H9 (cell line): ENCODE data around the gene DDA1. TPM values are rescaled to one million over a fixed set of nuclear protein-coding genes. Genes with fewer than 3 reads are reported as not detected.

Experiments used
- DNase-seq: peaks from one replicate; pipeline ENCODE4 v3.0.0-alpha.2; 2017
- H2AFZ ChIP-seq: one replicate; pipeline ENCODE4 v1.6.1; 2013; ENCODE audit warnings: mild to moderate bottlenecking, low read length, control low read depth, moderate library complexity
- H2AK5ac ChIP-seq: 2 replicates; pipeline ENCODE4 v1.6.1; 2013; ENCODE audit warnings: low read length, control low read depth, mixed read lengths; ENCODE audit not compliant: insufficient read length
- H2BK120ac ChIP-seq: one replicate; pipeline ENCODE4 v1.6.1; 2013; ENCODE audit warnings: low read depth, mild to moderate bottlenecking, low read length, control low read depth, inconsistent platforms; ENCODE audit not compliant: poor library complexity, severe bottlenecking
- H2BK12ac ChIP-seq: 2 replicates; pipeline ENCODE4 v1.6.1; 2013; ENCODE audit warnings: low read length, control low read depth, mixed read lengths, low read depth; ENCODE audit not compliant: insufficient read length
- H2BK15ac ChIP-seq: 2 replicates; pipeline ENCODE4 v1.6.1; 2013; ENCODE audit warnings: low read depth, low read length, control low read depth
- H2BK20ac ChIP-seq: one replicate; pipeline ENCODE4 v1.6.1; 2013; ENCODE audit warnings: low read depth, mild to moderate bottlenecking, low read length, control low read depth, inconsistent platforms; ENCODE audit not compliant: poor library complexity, severe bottlenecking
- H2BK5ac ChIP-seq: 2 replicates; pipeline ENCODE4 v1.6.1; 2013; ENCODE audit warnings: low read length, control low read depth, mixed read lengths; ENCODE audit not compliant: insufficient read length
- H3K14ac ChIP-seq: 2 replicates; pipeline ENCODE4 v1.6.1; 2013; ENCODE audit warnings: low read length, control low read depth; ENCODE audit not compliant: insufficient read depth
- H3K18ac ChIP-seq: 2 replicates; pipeline ENCODE4 v1.6.1; 2013; ENCODE audit warnings: low read depth, mild to moderate bottlenecking, mixed read lengths, low read length, control low read depth; ENCODE audit not compliant: insufficient read length
- H3K23ac ChIP-seq: 2 replicates; pipeline ENCODE4 v1.6.1; 2013; ENCODE audit warnings: low read length, control low read depth, mixed read lengths, low read depth; ENCODE audit not compliant: insufficient read length
- H3K23me2 ChIP-seq: 2 replicates; pipeline ENCODE4 v1.6.1; 2013; ENCODE audit warnings: low read depth, mild to moderate bottlenecking, mixed read lengths, low read length, control low read depth; ENCODE audit not compliant: insufficient read length, poor library complexity, severe bottlenecking
- H3K27ac ChIP-seq: 2 replicates; pipeline ENCODE4 v1.5.1; 2013; ENCODE audit warnings: low read length, control low read depth, mixed read lengths, low read depth; ENCODE audit not compliant: insufficient read length
- H3K27me3 ChIP-seq: 2 replicates; pipeline ENCODE4 v1.6.1; 2013; ENCODE audit warnings: low read length, control low read depth, inconsistent platforms; ENCODE audit not compliant: insufficient read depth
- H3K4ac ChIP-seq: 2 replicates; pipeline ENCODE4 v1.6.1; 2013; ENCODE audit warnings: low read depth, mild to moderate bottlenecking, control low read depth, inconsistent platforms, low read length, moderate library complexity
- H3K4me1 ChIP-seq: 2 replicates; pipeline ENCODE4 v1.6.1; 2013; ENCODE audit warnings: low read length, control low read depth, inconsistent platforms; ENCODE audit not compliant: insufficient read depth
- H3K4me2 ChIP-seq: 2 replicates; pipeline ENCODE4 v1.6.1; 2013; ENCODE audit warnings: low read length, control low read depth, mixed read lengths; ENCODE audit not compliant: insufficient read length, insufficient read depth
- H3K56ac ChIP-seq: 2 replicates; pipeline ENCODE4 v1.6.1; 2013; ENCODE audit warnings: low read depth, mild to moderate bottlenecking, mixed read lengths, low read length, control low read depth; ENCODE audit not compliant: insufficient read length
- H3K79me1 ChIP-seq: 2 replicates; pipeline ENCODE4 v1.6.1; 2013; ENCODE audit warnings: low read depth, mild to moderate bottlenecking, moderate library complexity, low read length, control low read depth, inconsistent platforms; ENCODE audit not compliant: insufficient read depth, poor library complexity, severe bottlenecking
- H3K79me2 ChIP-seq: 2 replicates; pipeline ENCODE4 v1.6.1; 2013; ENCODE audit warnings: low read length, control low read depth, inconsistent platforms; ENCODE audit not compliant: insufficient read depth
- H3K9ac ChIP-seq: 2 replicates; pipeline ENCODE4 v1.6.1; 2013; ENCODE audit warnings: low read length, control low read depth, mixed read lengths; ENCODE audit not compliant: insufficient read length; ENCODE audit errors: extremely low read depth
- H3K9me3 ChIP-seq: one replicate; pipeline ENCODE4 v1.6.1; 2013; ENCODE audit warnings: low read depth, low read length, inconsistent platforms; ENCODE audit not compliant: control insufficient read depth
- H3T11ph ChIP-seq: one replicate; pipeline ENCODE4 v1.6.1; 2013; ENCODE audit warnings: mild to moderate bottlenecking, low read length, control low read depth, inconsistent platforms
- H4K20me1 ChIP-seq: one replicate; pipeline ENCODE4 v1.6.1; 2013; ENCODE audit not compliant: control insufficient read depth, insufficient read length, insufficient read depth
- H4K5ac ChIP-seq: 2 replicates; pipeline ENCODE4 v1.6.1; 2013; ENCODE audit warnings: low read depth, mild to moderate bottlenecking, mixed read lengths, low read length, control low read depth; ENCODE audit not compliant: insufficient read length
- H4K8ac ChIP-seq: replicated peaks from 2 replicates; pipeline ENCODE4 v1.6.1; 2013; ENCODE audit warnings: low read length, control low read depth, mixed read lengths, low read depth; ENCODE audit not compliant: insufficient read length
- H4K91ac ChIP-seq: 2 replicates; pipeline ENCODE4 v1.6.1; 2013; ENCODE audit warnings: low read depth, mild to moderate bottlenecking, moderate library complexity, mixed read lengths, low read length, control low read depth; ENCODE audit not compliant: insufficient read length
- H3K27ac Mint-ChIP-seq, 3 experiments: 2 replicates in 2 of 3; 3 replicates in 1 of 3; pipeline ENCODE4 v1.8.0; 2020 to 2021; ENCODE audit warnings: mixed read lengths in 3 of 3, mild to moderate bottlenecking in 1 of 3, moderate library complexity in 1 of 3
- H3K27me3 Mint-ChIP-seq: 2 replicates; pipeline ENCODE4 v1.8.0; 2021; ENCODE audit warnings: low read depth, mild to moderate bottlenecking, moderate library complexity, mixed read lengths
- H3K36me3 Mint-ChIP-seq, 3 experiments: 2 replicates in 2 of 3; 3 replicates in 1 of 3; pipeline ENCODE4 v1.8.0; 2020 to 2021; ENCODE audit warnings: low read depth in 3 of 3, mixed read lengths in 3 of 3; ENCODE audit not compliant: insufficient read depth in 1 of 3
- H3K4me1 Mint-ChIP-seq, 2 experiments: 2 replicates each; pipeline ENCODE4 v1.8.0; 2020; ENCODE audit warnings: mixed read lengths in 2 of 2
- H3K4me3 Mint-ChIP-seq, 2 experiments: 2 replicates in 1 of 2; 3 replicates in 1 of 2; pipeline ENCODE4 v1.8.0; 2020 to 2021; ENCODE audit warnings: mild to moderate bottlenecking in 2 of 2, mixed read lengths in 2 of 2, moderate library complexity in 1 of 2
- H3K9me3 Mint-ChIP-seq, 2 experiments: 2 replicates in 1 of 2; 3 replicates in 1 of 2; pipeline ENCODE4 v1.8.0; 2020; ENCODE audit warnings: mild to moderate bottlenecking in 2 of 2, mixed read lengths in 2 of 2, moderate library complexity in 1 of 2
- CTCF ChIP-seq: fragments of 200-600 bp; sonication (generic); conservative IDR thresholded peaks from 3 replicates; pipeline ENCODE4 v1.8.0; 2021; ENCODE audit warnings: antibody characterized with exemption, mild to moderate bottlenecking
- WGBS: extraction: QIAGEN DNeasy Blood & Tissue Kit; methylation state at CpG from one replicate; pipeline ENCODE4 v1.1.7; 2013; ENCODE audit warnings: missing lambda C conversion rate, low lambda C conversion rate, mixed read lengths; ENCODE audit not compliant: insufficient read length; ENCODE audit errors: extremely low coverage; 5-methylcytosine and 5-hydroxymethylcytosine counted together
- total RNA-seq: library from RNA; stranded (reverse); gene quantifications from 2 replicates; pipeline ENCODE4 v1.2.1, GENCODE V29; 2021

DDA1 gene
- total RNA-seq, 1 experiment from 2014 or later = 45.7 TPM

GRCh38 chr19:17321655-17322489, 12.5 kb downstream of the DDA1 start:
- Histone ChIP-seq H3K14ac (no peak overlapping the region), H3K27me3 (no peaks in the 10 kb centered on the region), H3K79me1 (no peaks in the 10 kb centered on the region), H2AK5ac (no peak overlapping the region), H3K9me3 (no peaks in the 10 kb centered on the region), H3K56ac (no peak overlapping the region), H3K9ac (no peak overlapping the region), H2BK12ac (no peak overlapping the region), H4K5ac (no peak overlapping the region), H2BK120ac (no peak overlapping the region), H4K20me1 (no peaks in the 10 kb centered on the region), H3K18ac (no peak overlapping the region), H3K4ac (no peak overlapping the region), H3T11ph (no peak overlapping the region), H3K4me2 (no peak overlapping the region), H3K4me1 (no peaks in the 10 kb centered on the region), H4K8ac (no peak overlapping the region), H2AFZ (no peak overlapping the region), H4K91ac (no peak overlapping the region), H2BK5ac (no peak overlapping the region), H2BK15ac (no peak overlapping the region), H3K27ac (no peak overlapping the region), H3K79me2 (no peaks in the 10 kb centered on the region), H3K23me2 (no peaks in the 10 kb centered on the region), H3K23ac (no peak overlapping the region), H2BK20ac (no peak overlapping the region)
- H3K4me1 Mint-ChIP-seq = peaks cover 4 to 8% of the 10 kb centered on the region in 2 experiments
- TF ChIP-seq CTCF = no peak
- no peak for DNase-seq
- no CpG with 5 or more reads among the region's 19 CpGs for WGBS
- H3K4me3 Mint-ChIP-seq = no peak overlapping the region; a peak in 1 of 5 replicates
- no peaks in the 10 kb centered on the region for H3K9me3 Mint-ChIP-seq
- peaks cover 2% of the 10 kb centered on the region; the same call in 1 of the 2 replicates for H3K27me3 Mint-ChIP-seq
- H3K36me3 Mint-ChIP-seq = peaks cover 15 to 51% (median 28%) of the 10 kb centered on the region in 3 experiments
- peak overlapping the region; percentile 48 to 90 (median 87); a peak in 6 of 7 replicates for H3K27ac Mint-ChIP-seq
